Fibroblast of mammary gland (primary cell): ENCODE results near the gene CCDC30.
"Not testable (repeated sequence)": the region's sequence is repeated elsewhere in the genome, so short reads cannot be mapped to it uniquely, and the experiment has no call there.

ENCODE experiments used
- DNase-seq: peaks from one replicate; pipeline ENCODE4 v3.0.0-alpha.2; 2010; ENCODE audit warnings: low read depth
- H3K4me3 ChIP-seq: 2 replicates; pipeline ENCODE4 v1.5.1; 2011; ENCODE audit warnings: low read depth, mild to moderate bottlenecking, low read length, moderate library complexity; ENCODE audit not compliant: control insufficient read depth
- TF ChIP-seq, protein P1 (sequence below): conservative IDR thresholded peaks from 2 replicates; pipeline ENCODE4 v1.5.1; 2011; ENCODE audit warnings: low read depth, low read length, inconsistent platforms; ENCODE audit not compliant: control insufficient read depth, insufficient read depth

The CCDC30 gene

DNA sequence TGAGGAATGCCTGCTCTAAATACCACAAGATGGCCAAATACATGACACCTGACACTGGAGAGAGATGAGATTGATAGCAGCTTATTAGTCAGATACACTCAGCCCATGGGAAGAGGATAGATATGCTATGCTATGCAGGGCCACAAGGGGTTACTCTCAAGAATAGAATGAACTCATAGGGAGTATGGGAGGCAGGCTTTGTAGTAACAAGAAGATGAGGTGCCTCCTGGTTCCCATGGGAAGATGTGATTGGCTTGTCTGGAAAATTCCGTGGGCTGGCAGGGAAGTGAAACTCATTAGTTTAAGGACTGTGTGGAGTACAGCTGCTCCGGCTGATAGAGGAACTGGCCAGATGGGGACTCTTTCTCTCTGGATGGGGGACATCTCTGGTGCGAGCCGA is 16.5 kb downstream of the CCDC30 start:
- H3K4me3 ChIP-seq, result no peak overlapping the region
- TF ChIP-seq, protein P1, sequence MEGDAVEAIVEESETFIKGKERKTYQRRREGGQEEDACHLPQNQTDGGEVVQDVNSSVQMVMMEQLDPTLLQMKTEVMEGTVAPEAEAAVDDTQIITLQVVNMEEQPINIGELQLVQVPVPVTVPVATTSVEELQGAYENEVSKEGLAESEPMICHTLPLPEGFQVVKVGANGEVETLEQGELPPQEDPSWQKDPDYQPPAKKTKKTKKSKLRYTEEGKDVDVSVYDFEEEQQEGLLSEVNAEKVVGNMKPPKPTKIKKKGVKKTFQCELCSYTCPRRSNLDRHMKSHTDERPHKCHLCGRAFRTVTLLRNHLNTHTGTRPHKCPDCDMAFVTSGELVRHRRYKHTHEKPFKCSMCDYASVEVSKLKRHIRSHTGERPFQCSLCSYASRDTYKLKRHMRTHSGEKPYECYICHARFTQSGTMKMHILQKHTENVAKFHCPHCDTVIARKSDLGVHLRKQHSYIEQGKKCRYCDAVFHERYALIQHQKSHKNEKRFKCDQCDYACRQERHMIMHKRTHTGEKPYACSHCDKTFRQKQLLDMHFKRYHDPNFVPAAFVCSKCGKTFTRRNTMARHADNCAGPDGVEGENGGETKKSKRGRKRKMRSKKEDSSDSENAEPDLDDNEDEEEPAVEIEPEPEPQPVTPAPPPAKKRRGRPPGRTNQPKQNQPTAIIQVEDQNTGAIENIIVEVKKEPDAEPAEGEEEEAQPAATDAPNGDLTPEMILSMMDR, result peak; percentile 21
- DNase-seq, result peak; percentile 51

DNA sequence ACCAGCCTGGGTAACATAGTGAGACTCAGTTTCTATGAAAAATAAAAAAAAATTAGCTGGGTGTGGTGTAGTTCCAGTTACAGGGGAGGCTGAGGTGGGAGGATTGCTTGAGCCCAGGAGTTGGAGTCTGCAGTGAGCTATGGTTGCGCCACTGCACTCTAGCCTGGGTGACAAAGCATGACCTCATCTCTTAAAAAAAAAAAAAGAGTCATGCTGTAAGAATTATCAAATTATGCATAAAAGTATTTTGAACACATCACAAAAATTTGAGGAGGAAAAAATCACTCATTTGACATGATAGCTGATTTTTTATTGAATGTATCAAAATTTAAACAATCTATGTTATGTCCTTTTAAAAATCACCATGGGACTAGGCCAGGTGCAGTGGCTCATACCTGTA is 17.8 kb downstream of the CCDC30 start:
- TF ChIP-seq, protein P1, result no peak
- H3K4me3 ChIP-seq, result no peak overlapping the region
- peak; percentile 25 for DNase-seq

DNA sequence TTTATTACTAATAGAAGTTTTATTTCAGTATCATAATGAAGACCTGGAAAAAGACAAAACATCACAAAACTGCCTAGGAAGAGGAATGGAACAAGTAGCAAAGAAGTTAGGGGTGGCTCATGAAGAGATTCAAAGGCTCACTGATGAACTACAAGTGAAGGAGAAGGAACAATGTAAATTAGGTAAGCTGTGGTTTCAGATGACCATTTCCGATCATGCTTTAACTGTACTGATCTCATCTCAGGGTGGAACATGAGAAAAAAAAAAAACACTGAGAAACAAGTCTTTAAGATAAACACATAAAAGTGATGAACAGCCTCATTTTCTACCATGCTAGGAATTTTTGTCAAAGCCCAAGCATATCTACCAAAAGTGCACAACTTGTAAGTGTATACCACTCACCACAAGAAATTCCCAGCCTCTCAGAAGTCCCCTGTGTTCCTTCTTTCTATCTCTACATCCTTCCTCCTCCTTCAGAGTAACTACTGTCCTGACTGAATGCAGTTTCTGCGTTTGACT is 19.6 kb downstream of the CCDC30 start:
- no peak overlapping the region for H3K4me3 ChIP-seq
- TF ChIP-seq, protein P1, result no peak
- no peak for DNase-seq

DNA sequence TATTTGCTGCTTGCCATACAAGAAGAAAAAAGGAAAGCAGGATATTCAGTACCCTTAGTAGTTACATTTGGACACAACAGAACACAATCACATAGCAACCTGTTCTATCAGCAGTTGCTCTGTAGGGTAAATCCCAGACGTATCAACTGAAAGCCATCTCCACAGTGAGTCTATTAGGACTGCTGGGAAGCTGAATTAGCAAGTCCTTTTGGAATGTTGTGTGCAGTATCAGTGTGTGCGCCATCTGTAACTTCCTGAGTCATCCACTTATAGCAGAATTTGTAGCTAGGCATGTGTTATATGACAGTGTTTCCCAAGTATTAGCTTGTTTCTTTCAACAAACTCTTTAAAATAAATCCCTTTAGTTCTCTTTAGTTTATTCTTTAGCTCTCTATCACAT is 21.3 kb downstream of the CCDC30 start:
- no peak overlapping the region for H3K4me3 ChIP-seq
- peak; percentile 93 for DNase-seq
- TF ChIP-seq, protein P1, result no peak

DNA sequence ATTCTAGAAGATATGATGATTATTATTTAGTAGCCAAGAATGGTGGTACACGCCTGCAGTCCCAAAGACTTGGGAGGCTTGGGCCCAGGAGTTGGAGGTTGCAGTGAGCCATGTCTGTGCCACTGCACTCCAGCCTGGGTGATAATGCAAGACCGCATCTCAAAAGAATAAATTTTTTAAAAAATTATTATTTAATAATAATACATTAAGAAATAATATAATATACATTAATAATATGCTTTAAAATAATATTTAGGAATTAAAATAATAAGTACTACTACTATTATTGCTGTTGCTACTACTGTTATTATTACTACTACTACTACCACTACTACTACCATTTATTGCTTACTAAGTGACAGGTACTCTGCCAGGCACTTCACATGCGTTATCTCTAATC is 27.2 kb downstream of the CCDC30 start:
- no peak for DNase-seq
- TF ChIP-seq, protein P1, result no peak
- no peak overlapping the region for H3K4me3 ChIP-seq

DNA sequence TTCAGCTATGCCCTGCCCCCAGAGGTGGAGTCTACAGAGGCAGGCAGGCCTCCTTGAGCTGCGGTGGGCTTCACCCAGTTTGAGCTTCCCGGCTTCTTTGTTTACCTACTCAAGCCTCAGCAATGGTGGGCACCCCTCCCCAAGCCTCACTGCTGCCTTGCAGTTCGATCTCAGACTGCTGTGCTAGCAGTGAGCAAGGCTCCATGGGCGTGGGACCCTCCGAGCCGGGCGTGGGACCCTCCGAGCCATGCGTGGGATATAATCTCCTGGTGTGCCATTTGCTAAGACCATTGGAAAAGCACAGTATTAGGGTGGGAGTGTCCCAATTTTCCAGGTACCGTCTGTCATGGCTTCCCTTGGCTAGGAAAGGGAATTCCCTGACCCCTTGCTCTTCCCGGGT is 38.9 kb downstream of the CCDC30 start:
- not testable (repeated sequence) for DNase-seq, H3K4me3 ChIP-seq

DNA sequence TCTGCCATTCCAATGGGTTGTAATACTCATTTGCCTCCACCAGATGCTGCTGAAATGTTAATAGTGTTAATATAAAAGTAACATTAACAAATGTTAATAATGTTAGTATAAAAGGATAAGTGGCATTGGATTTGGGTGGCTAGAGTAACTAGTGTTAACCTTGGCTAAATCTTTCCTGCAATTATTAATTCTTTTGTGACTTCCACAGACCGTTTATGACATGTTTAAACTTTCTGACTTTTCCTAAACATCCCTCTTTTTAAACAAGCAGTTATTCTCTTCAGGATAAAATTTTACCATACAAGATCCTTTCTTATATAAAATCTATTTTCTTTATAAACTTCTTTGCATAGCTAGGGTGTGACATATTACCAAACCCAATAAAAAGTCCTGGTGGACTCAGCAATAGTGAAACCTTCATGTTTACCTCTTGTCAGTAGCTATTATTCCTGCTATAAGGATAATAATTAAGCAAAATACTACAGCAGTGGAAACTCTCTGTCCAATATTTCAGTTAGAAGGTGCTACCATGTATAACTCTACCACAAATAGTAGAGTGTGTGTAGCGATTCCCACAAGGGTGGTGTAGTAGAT is 41.5 kb downstream of the CCDC30 start:
- DNase-seq, result no peak
- TF ChIP-seq, protein P1, result no peak
- H3K4me3 ChIP-seq, result no peak overlapping the region
